CD4-positive, alpha-beta memory T cell (primary cell): ENCODE results near the gene DNAJC5. TPM values are rescaled to one million over a fixed set of nuclear protein-coding genes. Genes with fewer than 3 reads are reported as not detected.

ENCODE experiments used
- CTCF ChIA-PET: fragments of 350-600 bp; sonication (Branson Sonifier 250); formaldehyde crosslinking; loops from one replicate; lab custom pipeline; 2021; ENCODE audit warnings: inconsistent platforms; ENCODE audit not compliant: partially characterized antibody; lab: Charles Lee
- POLR2A ChIA-PET: fragments of 350-600 bp; sonication (Branson Sonifier 250); formaldehyde crosslinking; loops from one replicate; lab custom pipeline; 2021; ENCODE audit not compliant: partially characterized antibody; lab: Charles Lee
- DNase-seq, 5 donors: peaks; one replicate each; pipeline versions ENCODE4 v3.0.0 to v3.0.0-alpha.2; 2020 to 2022; ENCODE audit warnings: mixed read lengths in 1 of 5
- H3K27ac ChIP-seq: one replicate; pipeline ENCODE4 v1.7.0; 2013; ENCODE audit warnings: low read depth, low read length
- H3K27me3 ChIP-seq: 2 replicates; pipeline ENCODE4 v1.7.0; 2013; ENCODE audit warnings: mild to moderate bottlenecking, low read length, moderate library complexity; ENCODE audit not compliant: insufficient read depth
- H3K36me3 ChIP-seq: 2 replicates; pipeline ENCODE4 v1.7.0; 2013; ENCODE audit warnings: mild to moderate bottlenecking, low read length, moderate library complexity; ENCODE audit not compliant: insufficient read depth
- H3K4me1 ChIP-seq: 2 replicates; pipeline ENCODE4 v1.7.0; 2013; ENCODE audit warnings: mild to moderate bottlenecking, low read length, moderate library complexity; ENCODE audit not compliant: insufficient read depth
- H3K4me3 ChIP-seq, 2 donors: one replicate each; pipeline ENCODE4 v1.7.0; 2013; ENCODE audit warnings: low read length in 2 of 2, mild to moderate bottlenecking in 1 of 2
- H3K9me3 ChIP-seq, 2 donors: one replicate each; pipeline ENCODE4 v1.7.0; 2013; ENCODE audit warnings: low read length in 2 of 2, control low read depth in 1 of 2; ENCODE audit not compliant: control insufficient read depth in 1 of 2
- H3K27ac Mint-ChIP-seq, 7 donors: one replicate each; pipeline ENCODE4 v1.8.0; 2020 to 2021; ENCODE audit warnings: mixed read lengths in 7 of 7, mild to moderate bottlenecking in 6 of 7, inconsistent platforms in 3 of 7, moderate library complexity in 3 of 7
- H3K27me3 Mint-ChIP-seq, 2 donors: one replicate each; pipeline ENCODE4 v1.8.0; 2020 to 2021; ENCODE audit warnings: mixed read lengths in 2 of 2
- H3K36me3 Mint-ChIP-seq, 2 donors: one replicate each; pipeline ENCODE4 v1.8.0; 2020 to 2021; ENCODE audit warnings: mixed read lengths in 2 of 2, inconsistent platforms in 1 of 2, mild to moderate bottlenecking in 1 of 2
- H3K4me1 Mint-ChIP-seq, 4 donors: one replicate each; pipeline ENCODE4 v1.8.0; 2020 to 2021; ENCODE audit warnings: mixed read lengths in 4 of 4, mild to moderate bottlenecking in 1 of 4
- H3K4me3 Mint-ChIP-seq, 8 donors: one replicate each; pipeline ENCODE4 v1.8.0; 2020 to 2021; ENCODE audit warnings: mixed read lengths in 8 of 8, mild to moderate bottlenecking in 7 of 8, moderate library complexity in 6 of 8, inconsistent platforms in 3 of 8
- H3K9me3 Mint-ChIP-seq, 8 donors: one replicate each; pipeline ENCODE4 v1.8.0; 2020 to 2021; ENCODE audit warnings: mixed read lengths in 8 of 8, mild to moderate bottlenecking in 5 of 8, inconsistent platforms in 3 of 8, moderate library complexity in 1 of 8
- intact Hi-C: fragments of 100-400 bp; cut with micrococcal nuclease; formaldehyde crosslinking; loops from one replicate; pipeline ENCODE4 v1.15.1; 2023
- polyA plus RNA-seq, 2 donors: library from polyadenylated mRNA; unstranded; fragments of 300-500 nt; fragmentation: Illumina TruSeq; gene quantifications; one replicate each; pipeline ENCODE4 v1.2.3, GENCODE V29; 2021
- total RNA-seq, 2 experiments: library from RNA; stranded (reverse); gene quantifications; one replicate each; pipeline ENCODE4 v1.2.3, GENCODE V29; 2021

Gene DNAJC5
- total and polyA plus RNA-seq, 4 experiments from 2014 or later = 4.9 to 54.4 (median 31.3) TPM

- peaks cover 46% of the 10 kb centered on the region for H3K4me1 ChIP-seq
Observed at GRCh38 chr20:63861981-63862901, 32.7 kb upstream of the DNAJC5 start.

GRCh38 chr20:63863021-63863797, 31.7 kb upstream of the DNAJC5 start:
- Mint-ChIP-seq H3K36me3 (peaks cover 8 to 23% of the 10 kb centered on the region in 2 donors), H3K27ac (peak overlapping the region; percentile 87 to 99 (median 96)), H3K4me3 (peak overlapping the region; percentile 90 to 99 (median 96)), H3K9me3 (peaks cover 0 to 2% (median 0%) of the 10 kb centered on the region in 8 donors), H3K27me3 (no peaks in the 10 kb centered on the region), H3K4me1 (peaks cover 16 to 54% (median 31%) of the 10 kb centered on the region in 4 donors)
- Histone ChIP-seq H3K36me3 (no peaks in the 10 kb centered on the region), H3K27ac (peak overlapping the region; percentile 81), H3K4me3 (peak overlapping the region; percentile 27 to 90), H3K4me1 (peaks cover 40% of the 10 kb centered on the region), H3K27me3 (no peaks in the 10 kb centered on the region), H3K9me3 (no peaks in the 10 kb centered on the region)
- intact Hi-C loops = loop anchor here (5.0 kb wide), 1 partner anchor 281 kb away; no protein-coding TSS in a partner anchor
- ChIA-PET POLR2A (interaction anchor here (0.6 to 3.8 kb wide), 13 partner anchors 9 to 342 kb away, joined by 3 to 37 read pairs (median 14); partner anchors contain the start of genes ARFRP1, LIME1, PPDPF and PRPF6), CTCF (interaction anchor here (0.7 to 4.8 kb wide), 8 partner anchors 56 to 326 kb away, joined by 3 to 39 read pairs (median 12); partner anchors contain the start of genes ARFRP1, PRPF6, PTK6 and TCEA2)
- DNase-seq = no peak

More at GRCh38 chr20:63861981-63862901, 32.7 kb upstream of the DNAJC5 start:
- ChIA-PET POLR2A (interaction anchor here (3.8 kb wide), 1 partner anchor 154 kb away, joined by 26 read pairs; the partner anchor contains the start of genes ARFRP1 and ZGPAT), CTCF (interaction anchor here (1.0 to 4.8 kb wide), 2 partner anchors 77 to 201 kb away, joined by 3 to 39 read pairs; partner anchors contain the start of gene TCEA2)
- Mint-ChIP-seq H3K27ac (no peak overlapping the region), H3K27me3 (no peaks in the 10 kb centered on the region), H3K4me3 (no peak overlapping the region), H3K4me1 (peaks cover 16 to 60% (median 36%) of the 10 kb centered on the region in 4 donors), H3K36me3 (peaks cover 6 to 19% of the 10 kb centered on the region in 2 donors), H3K9me3 (no peaks in the 10 kb centered on the region)
- no peak overlapping the region for H3K4me3 ChIP-seq
- intact Hi-C loops = loop anchor here (5.0 kb wide), 1 partner anchor 280 kb away; no protein-coding TSS in a partner anchor
- no peaks in the 10 kb centered on the region for H3K27me3 ChIP-seq
- no peak for DNase-seq
- H3K27ac ChIP-seq = no peak overlapping the region
- no peaks in the 10 kb centered on the region for H3K9me3 ChIP-seq
- no peaks in the 10 kb centered on the region for H3K36me3 ChIP-seq

GRCh38 chr20:63863798-63864544, 31.0 kb upstream of the DNAJC5 start:
- Mint-ChIP-seq H3K36me3 (peaks cover 11 to 26% of the 10 kb centered on the region in 2 donors), H3K4me1 (peaks cover 15 to 51% (median 27%) of the 10 kb centered on the region in 4 donors), H3K9me3 (peaks cover 0 to 2% (median 0%) of the 10 kb centered on the region in 8 donors), H3K4me3 (peak overlapping the region; percentile 90 to 99 (median 96)), H3K27me3 (no peaks in the 10 kb centered on the region), H3K27ac (peak overlapping the region; percentile 87 to 99 (median 96))
- ChIA-PET CTCF (interaction anchor here (0.7 to 4.8 kb wide), 12 partner anchors 57 to 370 kb away, joined by 3 to 39 read pairs (median 5); partner anchors contain the start of genes ARFRP1, PRPF6, PTK6 and ZGPAT), POLR2A (interaction anchor here (0.6 to 3.8 kb wide), 30 partner anchors 9 to 367 kb away, joined by 3 to 37 read pairs (median 5); partner anchors contain the start of genes ARFRP1, HELZ2, LIME1 and OPRL1)
- peaks cover 33% of the 10 kb centered on the region for H3K4me1 ChIP-seq
- H3K9me3 ChIP-seq = no peaks in the 10 kb centered on the region
- H3K27ac ChIP-seq = peak overlapping the region; percentile 81
- peaks cover under 1% of the 10 kb centered on the region for H3K36me3 ChIP-seq
- DNase-seq = peak; percentile 79 to 82 (median 82)
- intact Hi-C loops = loop anchor here (1.0 to 5.0 kb wide), 6 partner anchors 78 to 326 kb away; partner anchors contain the start of genes ARFRP1 and SLC2A4RG
- peak overlapping the region; percentile 27 to 90 for H3K4me3 ChIP-seq
- H3K27me3 ChIP-seq = no peaks in the 10 kb centered on the region

GRCh38 chr20:63864545-63864977, 30.4 kb upstream of the DNAJC5 start:
- Histone ChIP-seq H3K4me3 (peak overlapping the region; percentile 27 to 90), H3K27ac (peak overlapping the region; percentile 81), H3K27me3 (no peaks in the 10 kb centered on the region), H3K4me1 (peaks cover 29% of the 10 kb centered on the region), H3K9me3 (no peaks in the 10 kb centered on the region), H3K36me3 (peaks cover 7% of the 10 kb centered on the region)
- H3K36me3 Mint-ChIP-seq = peaks cover 15 to 32% of the 10 kb centered on the region in 2 donors
- DNase-seq = peak in 2 of 5 donors; percentile 54 to 55
- ChIA-PET POLR2A (interaction anchor here (0.8 to 3.8 kb wide), 33 partner anchors 10 to 368 kb away, joined by 3 to 37 read pairs (median 5); partner anchors contain the start of genes ARFRP1, HELZ2, LIME1 and OPRL1), CTCF (interaction anchor here (0.7 to 4.8 kb wide), 13 partner anchors 79 to 371 kb away, joined by 3 to 39 read pairs (median 4); partner anchors contain the start of genes ARFRP1, PRPF6, PTK6 and UCKL1)
- intact Hi-C loops = loop anchor here (1.0 to 5.0 kb wide), 6 partner anchors 78 to 326 kb away; partner anchors contain the start of genes ARFRP1 and SLC2A4RG
- peak overlapping the region; percentile 87 to 99 (median 96) for H3K27ac Mint-ChIP-seq
- H3K4me1 Mint-ChIP-seq = peaks cover 15 to 50% (median 29%) of the 10 kb centered on the region in 4 donors
- peak overlapping the region; percentile 90 to 99 (median 96) for H3K4me3 Mint-ChIP-seq
- H3K9me3 Mint-ChIP-seq = peaks cover 0 to 2% (median 0%) of the 10 kb centered on the region in 8 donors
- H3K27me3 Mint-ChIP-seq = no peaks in the 10 kb centered on the region

- H3K4me1 Mint-ChIP-seq = peaks cover 15 to 48% (median 29%) of the 10 kb centered on the region in 4 donors
- H3K27me3 ChIP-seq = no peaks in the 10 kb centered on the region
- H3K36me3 ChIP-seq = peaks cover 9% of the 10 kb centered on the region
- H3K9me3 ChIP-seq = no peaks in the 10 kb centered on the region
- peak within 1 kb of the TSS; percentile 87 to 99 (median 96) for H3K27ac Mint-ChIP-seq
- no peaks in the 10 kb centered on the region for H3K27me3 Mint-ChIP-seq
- ChIA-PET POLR2A (interaction anchor here (0.8 to 3.8 kb wide), 33 partner anchors 10 to 369 kb away, joined by 3 to 37 read pairs (median 5); partner anchors contain the start of genes ARFRP1, HELZ2, LIME1 and OPRL1), CTCF (interaction anchor here (0.7 to 4.8 kb wide), 15 partner anchors 79 to 371 kb away, joined by 3 to 39 read pairs (median 4); partner anchors contain the start of genes ARFRP1, PRPF6, PTK6 and UCKL1)
- H3K36me3 Mint-ChIP-seq = peaks cover 15 to 35% of the 10 kb centered on the region in 2 donors
- peak; percentile 96 to 99 (median 97) for DNase-seq
- peak within 1 kb of the TSS; percentile 90 to 99 (median 96) for H3K4me3 Mint-ChIP-seq
- intact Hi-C loops = loop anchor here (1.0 to 5.0 kb wide), 12 partner anchors 30 to 345 kb away; partner anchors contain the start of genes ARFRP1, DNAJC5, PPDPF and RTEL1
- H3K4me1 ChIP-seq = peaks cover 29% of the 10 kb centered on the region
- H3K9me3 Mint-ChIP-seq = peaks cover 0 to 2% (median 0%) of the 10 kb centered on the region in 8 donors
- peak within 1 kb of the TSS; percentile 81 for H3K27ac ChIP-seq
- H3K4me3 ChIP-seq = peak within 1 kb of the TSS; percentile 81 to 90
Observed at GRCh38 chr20:63864978-63865640, 29.8 kb upstream of the DNAJC5 start, which contains the start of gene TPD52L2. Gene TPD52L2, plus strand, starts transcription at chr20:63865270. Its CDS starts 96 bp downstream, at chr20:63865366.
